HepG2 (cell line): Measurements from ENCODE around the gene SNCA. TPM values are rescaled to one million over a fixed set of nuclear protein-coding genes. Genes with fewer than 3 reads are reported as not detected.

Source experiments
- ATAC-seq: fragments of 200-7000 bp; cut with Tn5 transposase; 3 replicates; pipeline ENCODE4 v1.9.1; 2020; ENCODE audit warnings: mild to moderate bottlenecking, moderate library complexity
- BruUV-seq: library from RNA; stranded (reverse); fragments of 400-500 nt; replicated peaks from 2 replicates; lab custom pipeline; 2021; lab: Mats Ljungman, UMichigan
- CTCF ChIA-PET: fragments of 300-600 bp; formaldehyde crosslinking; extraction: SDS; loops from one replicate; lab custom pipeline; 2021; ENCODE audit warnings: low total read pairs, inconsistent platforms, low intra/inter-chr PET ratio; lab: Yijun Ruan, JAX
- POLR2A ChIA-PET: fragments of 350-600 bp; sonication (Branson Sonifier 250); formaldehyde crosslinking; loops from one replicate; lab custom pipeline; 2020; ENCODE audit warnings: antibody characterized with exemption, inconsistent platforms; lab: Yijun Ruan, JAX
- DNase-seq: peaks from one replicate; pipeline ENCODE4 v3.0.0-alpha.2; 2015; ENCODE audit warnings: low spot score
- FAIRE-seq: peaks from 3 replicates; lab custom pipeline; 2011; peaks lifted over from hg19 to GRCh38; lab: Jason Lieb, UNC
- H2AFZ ChIP-seq: one replicate; pipeline ENCODE4 v1.6.1; 2011; ENCODE audit warnings: low read length, inconsistent platforms
- H3K27ac ChIP-seq: fragments of 300-600 bp; 3 replicates; pipeline ENCODE4 v1.8.0; 2011; ENCODE audit warnings: mixed run types, mild to moderate bottlenecking, mixed read lengths, low read length, inconsistent platforms; ENCODE audit not compliant: insufficient read depth; ENCODE audit errors: extremely low read length
- H3K27me3 ChIP-seq, 2 experiments: fragments of 200-600 bp in 1 of 2; 2 replicates in 1 of 2; 3 replicates in 1 of 2; pipeline versions ENCODE4 v1.6.0 to v1.8.0; 2011; ENCODE audit warnings: low read length in 2 of 2, mild to moderate bottlenecking in 2 of 2, moderate library complexity in 2 of 2, inconsistent platforms in 1 of 2; ENCODE audit not compliant: insufficient read depth in 2 of 2, control insufficient read depth in 1 of 2
- H3K36me3 ChIP-seq, 2 experiments: fragments of 200-600 bp in 1 of 2; replicated peaks in 1 of 2; 2 replicates in 1 of 2; 3 replicates in 1 of 2; pipeline versions ENCODE4 v1.5.1 to v1.8.0; 2011; ENCODE audit warnings: low read length in 2 of 2, inconsistent platforms in 1 of 2; ENCODE audit not compliant: insufficient read depth in 2 of 2, control insufficient read depth in 1 of 2
- H3K4me1 ChIP-seq: 2 replicates; pipeline ENCODE4 v1.5.1; 2012; ENCODE audit warnings: low read length, inconsistent platforms; ENCODE audit not compliant: insufficient read depth
- H3K4me2 ChIP-seq: 2 replicates; pipeline ENCODE4 v1.6.0; 2011; ENCODE audit warnings: low read depth, low read length, inconsistent platforms
- H3K4me3 ChIP-seq, 3 experiments: fragments of 200-600 bp in 1 of 3; sonication (generic), shearing (Covaris generic) in 1 of 3; replicated peaks in 1 of 3; 2 replicates each; pipeline ENCODE4 v1.5.1; 2011 to 2016; ENCODE audit warnings: low read length in 3 of 3, inconsistent platforms in 2 of 3, low read depth in 2 of 3, mild to moderate bottlenecking in 2 of 3, control low read depth in 1 of 3, mixed read lengths in 1 of 3; ENCODE audit not compliant: insufficient read depth in 1 of 3
- H3K79me2 ChIP-seq: one replicate; pipeline ENCODE4 v1.6.1; 2011; ENCODE audit warnings: low read length, inconsistent platforms; ENCODE audit not compliant: insufficient read depth
- H3K9ac ChIP-seq: 2 replicates; pipeline ENCODE4 v1.6.0; 2011; ENCODE audit warnings: mild to moderate bottlenecking, low read depth, low read length, inconsistent platforms; ENCODE audit not compliant: insufficient read depth
- H3K9me3 ChIP-seq: 2 replicates; pipeline ENCODE4 v1.5.1; 2012; ENCODE audit warnings: mild to moderate bottlenecking, low read length
- H4K20me1 ChIP-seq: 2 replicates; pipeline ENCODE4 v1.6.0; 2011; ENCODE audit warnings: inconsistent platforms, mild to moderate bottlenecking, low read length, moderate library complexity; ENCODE audit not compliant: insufficient read depth
- GFI1 ChIP-seq: sonication (generic); formaldehyde crosslinking; IDR thresholded peaks from 2 replicates; pipeline ENCODE4 v1.5.0; 2020; ENCODE audit warnings: missing genetic modification reagents, mild to moderate bottlenecking, borderline replicate concordance
- HCFC1 ChIP-seq: fragments of 150-350 bp; IDR thresholded peaks from 2 replicates; pipeline ENCODE4 v1.6.1; 2014; ENCODE audit warnings: low read depth, low read length
- HMG20B ChIP-seq: conservative IDR thresholded peaks from 2 replicates; pipeline ENCODE4 v1.6.1; 2016; ENCODE audit warnings: missing genetic modification reagents, missing compliant biosample characterization
- REL ChIP-seq: sonication (generic); formaldehyde crosslinking; conservative IDR thresholded peaks from 2 replicates; pipeline ENCODE4 v1.8.0; 2022; ENCODE audit warnings: mild to moderate bottlenecking, missing genetic modification reagents, moderate library complexity
- REPIN1 ChIP-seq: sonication (generic); formaldehyde crosslinking; IDR thresholded peaks from 2 replicates; pipeline ENCODE4 v1.8.0; 2022; ENCODE audit warnings: missing genetic modification reagents, low read depth, mild to moderate bottlenecking, borderline replicate concordance
- ZBTB8A ChIP-seq: sonication (generic); formaldehyde crosslinking; IDR thresholded peaks from 2 replicates; pipeline ENCODE4 v1.4.0; 2020; ENCODE audit warnings: mild to moderate bottlenecking, low read depth, missing genetic modification reagents, borderline replicate concordance
- ZIK1 ChIP-seq: sonication (generic); formaldehyde crosslinking; IDR thresholded peaks from 2 replicates; pipeline ENCODE4 v1.5.0; 2020; ENCODE audit warnings: mild to moderate bottlenecking, low read depth, missing genetic modification reagents, borderline replicate concordance
- ZNF335 ChIP-seq: sonication (generic); formaldehyde crosslinking; IDR thresholded peaks from 2 replicates; pipeline ENCODE4 v1.4.0; 2020; ENCODE audit warnings: missing genetic modification reagents
- ZNF562 ChIP-seq: sonication (generic); formaldehyde crosslinking; IDR thresholded peaks from 2 replicates; pipeline ENCODE4 v1.8.0; 2022; ENCODE audit warnings: missing genetic modification reagents, borderline replicate concordance
- ZNF83 ChIP-seq: sonication (generic); formaldehyde crosslinking; IDR thresholded peaks from 2 replicates; pipeline ENCODE4 v1.4.0; 2020; ENCODE audit warnings: missing genetic modification reagents, mild to moderate bottlenecking, borderline replicate concordance
- ZNF841 ChIP-seq: sonication (generic); formaldehyde crosslinking; IDR thresholded peaks from 2 replicates; pipeline ENCODE4 v1.8.1; 2023; ENCODE audit warnings: missing genetic modification reagents, borderline replicate concordance
- WGBS: methylation state at CpG from one replicate; pipeline ENCODE4 v1.1.6; 2017; ENCODE audit warnings: low lambda C conversion rate; 5-methylcytosine and 5-hydroxymethylcytosine counted together
- in situ Hi-C: cut with HindIII; loops from 2 replicates; pipeline ENCODE4 v1.10.0; 2017; ENCODE audit warnings: low pct_unique_long_range_greater_than_20kb; ENCODE audit not compliant: extremely low pct_ligation_motif_present
- intact Hi-C: fragments of 100-400 bp; cut with micrococcal nuclease; formaldehyde crosslinking; loops from one replicate; pipeline ENCODE4 v1.10.0; 2022; ENCODE audit not compliant: unreplicated experiment
- polyA plus RNA-seq, 8 experiments: library from polyadenylated mRNA; depleted of rRNA in 3 of 8; stranded (reverse) in 7 of 8; unstranded in 1 of 8; fragments of >200 nt; fragmentation: Illumina TruSeq in 4 of 8; extraction: Trizol in 4 of 8; gene quantifications; 2 replicates each; pipeline versions ENCODE4 v1.2.1 to v1.2.3, GENCODE V29; 2011 to 2016; ENCODE audit warnings: low read depth in 4 of 8, missing spikeins in 1 of 8, mixed read lengths in 1 of 8; ENCODE audit not compliant: insufficient read depth in 1 of 8
- total RNA-seq, 5 experiments: library from RNA; depleted of rRNA; stranded (reverse); fragments of >200 nt; fragmentation: Illumina TruSeq; extraction: Trizol; gene quantifications; 2 replicates each; pipeline ENCODE4 v1.2.3, GENCODE V29; 2016; ENCODE audit warnings: low read depth in 1 of 5
- TF ChIP-seq, protein P1 (sequence below): sonication (generic); formaldehyde crosslinking; IDR thresholded peaks from 2 replicates; pipeline ENCODE4 v1.5.1; 2020; ENCODE audit warnings: mild to moderate bottlenecking, missing genetic modification reagents
- TF ChIP-seq, protein P2 (sequence below): sonication (generic); formaldehyde crosslinking; IDR thresholded peaks from 2 replicates; pipeline ENCODE4 v1.4.0; 2020; ENCODE audit warnings: missing genetic modification reagents
- TF ChIP-seq, protein P3 (sequence below): sonication (generic); formaldehyde crosslinking; IDR thresholded peaks from 2 replicates; pipeline ENCODE4 v1.4.0; 2020; ENCODE audit warnings: mild to moderate bottlenecking, missing genetic modification reagents

SNCA gene
- total and polyA plus RNA-seq, 2 of the 13 experiments (the other 11 are each of a cell fraction or from before 2014, with no cell fraction given) = not detected

DNA sequence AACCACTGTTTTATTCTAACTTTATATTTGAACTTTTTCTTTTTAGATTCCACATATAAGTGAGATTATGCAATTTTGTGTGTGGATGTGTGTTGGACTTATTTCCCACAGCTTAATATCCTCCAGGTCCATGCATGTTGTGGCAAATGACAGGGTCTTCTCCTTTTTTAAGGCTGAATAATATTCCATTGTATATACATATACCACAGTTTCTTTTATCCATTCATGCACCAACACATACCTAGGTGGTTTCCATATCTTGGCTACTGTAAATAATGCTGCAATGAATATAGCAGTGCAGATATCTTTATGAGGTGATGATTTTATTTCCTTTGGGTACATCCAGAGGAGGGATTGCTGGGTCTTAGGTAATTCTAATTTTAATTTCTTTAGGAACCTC, 69.0 kb downstream of the SNCA start (continued):
- TF ChIP-seq ZNF335 (CRISPR knock-in tag) (no peak), ZNF83 (CRISPR knock-in tag) (no peak)
- TF ChIP-seq, protein P1, sequence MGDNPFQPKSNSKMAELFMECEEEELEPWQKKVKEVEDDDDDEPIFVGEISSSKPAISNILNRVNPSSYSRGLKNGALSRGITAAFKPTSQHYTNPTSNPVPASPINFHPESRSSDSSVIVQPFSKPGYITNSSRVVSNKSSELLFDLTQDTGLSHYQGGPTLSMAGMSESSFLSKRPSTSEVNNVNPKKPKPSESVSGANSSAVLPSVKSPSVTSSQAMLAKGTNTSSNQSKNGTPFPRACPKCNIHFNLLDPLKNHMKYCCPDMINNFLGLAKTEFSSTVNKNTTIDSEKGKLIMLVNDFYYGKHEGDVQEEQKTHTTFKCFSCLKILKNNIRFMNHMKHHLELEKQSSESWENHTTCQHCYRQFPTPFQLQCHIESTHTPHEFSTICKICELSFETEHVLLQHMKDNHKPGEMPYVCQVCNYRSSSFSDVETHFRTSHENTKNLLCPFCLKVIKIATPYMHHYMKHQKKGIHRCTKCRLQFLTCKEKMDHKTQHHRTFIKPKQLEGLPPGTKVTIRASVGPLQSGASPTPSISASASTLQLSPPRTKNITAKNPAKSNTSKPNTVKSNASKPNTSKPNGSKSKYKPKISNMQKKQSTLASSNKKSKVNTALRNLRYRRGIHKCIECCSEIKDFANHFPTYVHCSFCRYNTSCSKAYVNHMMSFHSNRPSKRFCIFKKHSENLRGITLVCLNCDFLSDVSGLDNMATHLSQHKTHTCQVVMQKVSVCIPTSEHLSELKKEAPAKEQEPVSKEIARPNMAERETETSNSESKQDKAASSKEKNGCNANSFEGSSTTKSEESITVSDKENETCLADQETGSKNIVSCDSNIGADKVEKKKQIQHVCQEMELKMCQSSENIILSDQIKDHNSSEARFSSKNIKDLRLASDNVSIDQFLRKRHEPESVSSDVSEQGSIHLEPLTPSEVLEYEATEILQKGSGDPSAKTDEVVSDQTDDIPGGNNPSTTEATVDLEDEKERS = no peak
- TF ChIP-seq, all 625 proteins: peak for 0

DNA sequence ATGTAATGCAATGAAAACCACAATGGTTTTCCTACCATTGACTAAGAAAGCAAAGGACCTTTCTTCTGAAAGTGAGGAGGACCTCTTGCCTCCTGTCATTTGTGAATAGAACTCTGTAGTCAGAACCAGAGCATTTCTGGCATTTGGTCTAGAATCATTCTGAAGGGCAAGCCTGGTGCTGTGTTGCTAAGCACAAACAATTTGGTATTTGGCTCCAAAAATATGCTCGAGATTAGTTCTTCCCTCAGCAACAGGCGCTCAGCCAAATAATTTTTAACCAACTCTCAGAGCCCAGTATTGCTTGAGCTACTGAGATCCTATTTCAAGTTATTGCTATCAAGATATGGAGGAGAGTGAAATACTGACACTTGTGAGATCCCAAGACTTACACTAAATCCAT, 71.0 kb downstream of the SNCA start:
- Histone ChIP-seq H2AFZ (no peak overlapping the region), H3K9ac (no peak overlapping the region)
- ATAC-seq = no peak
- TF ChIP-seq GFI1 (CRISPR knock-in tag) = no peak
- TF ChIP-seq REPIN1 = no peak
- TF ChIP-seq, protein P2, sequence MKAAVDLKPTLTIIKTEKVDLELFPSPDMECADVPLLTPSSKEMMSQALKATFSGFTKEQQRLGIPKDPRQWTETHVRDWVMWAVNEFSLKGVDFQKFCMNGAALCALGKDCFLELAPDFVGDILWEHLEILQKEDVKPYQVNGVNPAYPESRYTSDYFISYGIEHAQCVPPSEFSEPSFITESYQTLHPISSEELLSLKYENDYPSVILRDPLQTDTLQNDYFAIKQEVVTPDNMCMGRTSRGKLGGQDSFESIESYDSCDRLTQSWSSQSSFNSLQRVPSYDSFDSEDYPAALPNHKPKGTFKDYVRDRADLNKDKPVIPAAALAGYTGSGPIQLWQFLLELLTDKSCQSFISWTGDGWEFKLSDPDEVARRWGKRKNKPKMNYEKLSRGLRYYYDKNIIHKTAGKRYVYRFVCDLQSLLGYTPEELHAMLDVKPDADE (CRISPR knock-in tag) = no peak
- no peak for TF ChIP-seq ZNF841
- TF ChIP-seq HCFC1 = no peak
- no peak for TF ChIP-seq REL (CRISPR knock-in tag)
- TF ChIP-seq HMG20B = no peak
- TF ChIP-seq ZNF562 (CRISPR knock-in tag) = no peak
- TF ChIP-seq ZIK1 (CRISPR knock-in tag) = no peak
- TF ChIP-seq, protein P3, sequence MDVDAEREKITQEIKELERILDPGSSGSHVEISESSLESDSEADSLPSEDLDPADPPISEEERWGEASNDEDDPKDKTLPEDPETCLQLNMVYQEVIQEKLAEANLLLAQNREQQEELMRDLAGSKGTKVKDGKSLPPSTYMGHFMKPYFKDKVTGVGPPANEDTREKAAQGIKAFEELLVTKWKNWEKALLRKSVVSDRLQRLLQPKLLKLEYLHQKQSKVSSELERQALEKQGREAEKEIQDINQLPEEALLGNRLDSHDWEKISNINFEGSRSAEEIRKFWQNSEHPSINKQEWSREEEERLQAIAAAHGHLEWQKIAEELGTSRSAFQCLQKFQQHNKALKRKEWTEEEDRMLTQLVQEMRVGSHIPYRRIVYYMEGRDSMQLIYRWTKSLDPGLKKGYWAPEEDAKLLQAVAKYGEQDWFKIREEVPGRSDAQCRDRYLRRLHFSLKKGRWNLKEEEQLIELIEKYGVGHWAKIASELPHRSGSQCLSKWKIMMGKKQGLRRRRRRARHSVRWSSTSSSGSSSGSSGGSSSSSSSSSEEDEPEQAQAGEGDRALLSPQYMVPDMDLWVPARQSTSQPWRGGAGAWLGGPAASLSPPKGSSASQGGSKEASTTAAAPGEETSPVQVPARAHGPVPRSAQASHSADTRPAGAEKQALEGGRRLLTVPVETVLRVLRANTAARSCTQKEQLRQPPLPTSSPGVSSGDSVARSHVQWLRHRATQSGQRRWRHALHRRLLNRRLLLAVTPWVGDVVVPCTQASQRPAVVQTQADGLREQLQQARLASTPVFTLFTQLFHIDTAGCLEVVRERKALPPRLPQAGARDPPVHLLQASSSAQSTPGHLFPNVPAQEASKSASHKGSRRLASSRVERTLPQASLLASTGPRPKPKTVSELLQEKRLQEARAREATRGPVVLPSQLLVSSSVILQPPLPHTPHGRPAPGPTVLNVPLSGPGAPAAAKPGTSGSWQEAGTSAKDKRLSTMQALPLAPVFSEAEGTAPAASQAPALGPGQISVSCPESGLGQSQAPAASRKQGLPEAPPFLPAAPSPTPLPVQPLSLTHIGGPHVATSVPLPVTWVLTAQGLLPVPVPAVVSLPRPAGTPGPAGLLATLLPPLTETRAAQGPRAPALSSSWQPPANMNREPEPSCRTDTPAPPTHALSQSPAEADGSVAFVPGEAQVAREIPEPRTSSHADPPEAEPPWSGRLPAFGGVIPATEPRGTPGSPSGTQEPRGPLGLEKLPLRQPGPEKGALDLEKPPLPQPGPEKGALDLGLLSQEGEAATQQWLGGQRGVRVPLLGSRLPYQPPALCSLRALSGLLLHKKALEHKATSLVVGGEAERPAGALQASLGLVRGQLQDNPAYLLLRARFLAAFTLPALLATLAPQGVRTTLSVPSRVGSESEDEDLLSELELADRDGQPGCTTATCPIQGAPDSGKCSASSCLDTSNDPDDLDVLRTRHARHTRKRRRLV (CRISPR knock-in tag) = no peak
- TF ChIP-seq ZBTB8A (CRISPR knock-in tag) = no peak

More for the DNA sequence above, 71.0 kb downstream of the SNCA start:
- FAIRE-seq (no peak), DNase-seq (no peak)
- H3K79me2 ChIP-seq = no peaks in the 10 kb centered on the region
- H3K36me3 ChIP-seq = no peaks in the 10 kb centered on the region
- ChIA-PET CTCF (no interaction called here), POLR2A (no interaction called here)
- BruUV-seq = no TSS peak
- WGBS = 0% methylated on average over 2 of the region's 2 CpGs
- no peaks in the 10 kb centered on the region for H3K4me1 ChIP-seq
- H3K27me3 ChIP-seq = no peaks in the 10 kb centered on the region; a peak in 1 of 5 replicates
- no peak overlapping the region for H3K27ac ChIP-seq
- intact Hi-C loops = no loop called here
- no peaks in the 10 kb centered on the region for H4K20me1 ChIP-seq
- H3K4me3 ChIP-seq = no peak overlapping the region
- H3K9me3 ChIP-seq = no peaks in the 10 kb centered on the region
- in situ Hi-C loops = no loop called here
- H3K4me2 ChIP-seq = no peak overlapping the region
